B cell (primary cell): ENCODE data around the gene ASAP3. TPM values are rescaled to one million over a fixed set of nuclear protein-coding genes. Genes with fewer than 3 reads are reported as not detected.
"Not testable (repeated sequence)": the region's sequence is repeated elsewhere in the genome, so short reads cannot be mapped to it uniquely, and the experiment has no call there.

Experiments used
- ATAC-seq: fragments of 200-7000 bp; cut with Tn5 transposase; one replicate; pipeline ENCODE4 v1.10.0; 2021; ENCODE audit warnings: low read depth, mild to moderate bottlenecking, moderate number of reproducible peaks, moderate library complexity
- CTCF ChIA-PET: fragments of 350-600 bp; sonication (Branson Sonifier 250); formaldehyde crosslinking; loops from one replicate; lab custom pipeline; 2021; ENCODE audit warnings: antibody characterized with exemption, inconsistent platforms; lab: Charles Lee
- POLR2A ChIA-PET: fragments of 350-600 bp; sonication (Branson Sonifier 250); formaldehyde crosslinking; loops from one replicate; lab custom pipeline; 2021; ENCODE audit warnings: antibody characterized with exemption; lab: Charles Lee
- DNase-seq: peaks from one replicate; pipeline ENCODE4 v3.0.0; 2013
- H2AFZ ChIP-seq: 2 replicates; pipeline ENCODE4 v1.6.1; 2012; ENCODE audit warnings: mild to moderate bottlenecking, low read depth, low read length; ENCODE audit not compliant: insufficient read depth, poor library complexity, severe bottlenecking
- H3K27ac ChIP-seq, 2 donors: 1 replicate in 1 of 2; 2 replicates in 1 of 2; pipeline ENCODE4 v1.5.1; 2012 to 2013; ENCODE audit warnings: low read length in 2 of 2, mild to moderate bottlenecking in 2 of 2, moderate library complexity in 1 of 2
- H3K27me3 ChIP-seq, 4 experiments: fragments of 200-600 bp in 1 of 4; sonication (generic) in 1 of 4; replicated peaks in 1 of 4; 1 replicate in 2 of 4; 2 replicates in 2 of 4; pipeline versions ENCODE4 v1.6.1 to v1.7.0; 2013 to 2016; ENCODE audit warnings: low read length in 3 of 4, mild to moderate bottlenecking in 2 of 4, mixed read lengths in 1 of 4, moderate library complexity in 1 of 4; ENCODE audit not compliant: insufficient read depth in 4 of 4, control insufficient read depth in 3 of 4; ENCODE audit errors: control extremely low read depth in 1 of 4
- H3K36me3 ChIP-seq, 2 experiments: replicated peaks in 1 of 2; 1 replicate in 1 of 2; 2 replicates in 1 of 2; pipeline versions ENCODE4 v1.6.1 to v1.7.1; 2013; ENCODE audit warnings: low read length in 1 of 2; ENCODE audit not compliant: insufficient read depth in 2 of 2, control insufficient read depth in 1 of 2; ENCODE audit errors: control extremely low read depth in 1 of 2, extremely low read depth in 1 of 2
- H3K4me1 ChIP-seq, 2 donors: fragments of 200-600 bp in 1 of 2; sonication (generic) in 1 of 2; 1 replicate in 1 of 2; 2 replicates in 1 of 2; pipeline versions ENCODE4 v1.5.1 to v1.6.1; 2013 to 2017; ENCODE audit warnings: low read length in 2 of 2; ENCODE audit not compliant: control insufficient read depth in 2 of 2, insufficient read depth in 2 of 2
- H3K4me2 ChIP-seq: replicated peaks from 2 replicates; pipeline ENCODE3; 2012; ENCODE audit warnings: mild to moderate bottlenecking, low read depth, low read length; ENCODE audit not compliant: poor library complexity, severe bottlenecking
- H3K4me3 ChIP-seq, 5 experiments: fragments of 200-600 bp in 1 of 5; sonication (generic) in 1 of 5; 1 replicate in 3 of 5; 2 replicates in 2 of 5; pipeline versions ENCODE4 v1.5.1 to v1.7.0; 2011 to 2016; ENCODE audit warnings: low read length in 4 of 5, mild to moderate bottlenecking in 4 of 5, low read depth in 2 of 5, control low read depth in 1 of 5, moderate library complexity in 1 of 5; ENCODE audit not compliant: insufficient read depth in 1 of 5; ENCODE audit errors: control extremely low read depth in 1 of 5, extremely low read depth in 1 of 5
- H3K79me2 ChIP-seq: fragments of 200-600 bp; sonication (generic); one replicate; pipeline ENCODE4 v1.6.0; 2016; ENCODE audit warnings: low read length; ENCODE audit not compliant: control insufficient read depth, insufficient read depth
- H3K9ac ChIP-seq: fragments of 200-600 bp; sonication (generic); 2 replicates; pipeline ENCODE4 v1.6.1; 2017; ENCODE audit warnings: mild to moderate bottlenecking, low read length, moderate library complexity
- H3K9me3 ChIP-seq, 3 donors: one replicate each; pipeline versions ENCODE4 v1.6.1 to v1.7.1; 2013; ENCODE audit warnings: low read length in 2 of 3; ENCODE audit not compliant: control insufficient read depth in 2 of 3, insufficient read depth in 1 of 3; ENCODE audit errors: control extremely low read depth in 1 of 3
- H4K20me1 ChIP-seq: 2 replicates; pipeline ENCODE4 v1.6.0; 2012; ENCODE audit warnings: mild to moderate bottlenecking, low read length; ENCODE audit not compliant: insufficient read depth, control insufficient read depth, poor library complexity, severe bottlenecking
- H3K27ac Mint-ChIP-seq: one replicate; pipeline ENCODE4 v1.8.0; 2021; ENCODE audit warnings: mixed read lengths
- H3K27me3 Mint-ChIP-seq: one replicate; pipeline ENCODE4 v1.8.0; 2021; ENCODE audit warnings: mixed read lengths
- H3K4me1 Mint-ChIP-seq: one replicate; pipeline ENCODE4 v1.8.0; 2021; ENCODE audit warnings: mixed read lengths
- H3K4me3 Mint-ChIP-seq: one replicate; pipeline ENCODE4 v1.8.0; 2021; ENCODE audit warnings: mixed read lengths
- H3K9me3 Mint-ChIP-seq: one replicate; pipeline ENCODE4 v1.8.0; 2022; ENCODE audit warnings: mixed read lengths; ENCODE audit not compliant: insufficient read depth
- EZH2 ChIP-seq: IDR thresholded peaks from 2 replicates; pipeline ENCODE4 v1.6.1; 2012; ENCODE audit warnings: borderline replicate concordance, low read depth, mild to moderate bottlenecking, moderate library complexity, low read length; ENCODE audit not compliant: insufficient read depth, poor library complexity, severe bottlenecking
- WGBS: methylation state at CpG from one replicate; pipeline ENCODE4 v1.1.5; 2013; ENCODE audit warnings: missing lambda C conversion rate; ENCODE audit not compliant: insufficient coverage; 5-methylcytosine and 5-hydroxymethylcytosine counted together
- intact Hi-C: fragments of 100-400 bp; cut with micrococcal nuclease; formaldehyde crosslinking; loops from one replicate; pipeline ENCODE4 v1.10.0; 2022
- polyA plus RNA-seq: library from polyadenylated mRNA; depleted of rRNA; stranded (reverse); fragments of >200 nt; gene quantifications from 2 replicates; pipeline ENCODE4 v1.2.3, GENCODE V29; 2012
- total RNA-seq, 2 donors: library from RNA; stranded (reverse); fragments of 120-200 nt in 1 of 2; gene quantifications; 1 replicate in 1 of 2; 2 replicates in 1 of 2; pipeline versions ENCODE4 v1.2.3 to v1.2.4, GENCODE V29; 2013 to 2022
- TF ChIP-seq, protein P1 (sequence below): fragments of 200-600 bp; IDR thresholded peaks from one replicate; pipeline ENCODE4 v1.8.0; 2022; ENCODE audit warnings: antibody characterized with exemption, mild to moderate bottlenecking

ASAP3 gene
- total and polyA plus RNA-seq, 2 donors (not counting 1 experiment from before 2014, with no cell fraction given), result 2.9 to 11.0 TPM

DNA sequence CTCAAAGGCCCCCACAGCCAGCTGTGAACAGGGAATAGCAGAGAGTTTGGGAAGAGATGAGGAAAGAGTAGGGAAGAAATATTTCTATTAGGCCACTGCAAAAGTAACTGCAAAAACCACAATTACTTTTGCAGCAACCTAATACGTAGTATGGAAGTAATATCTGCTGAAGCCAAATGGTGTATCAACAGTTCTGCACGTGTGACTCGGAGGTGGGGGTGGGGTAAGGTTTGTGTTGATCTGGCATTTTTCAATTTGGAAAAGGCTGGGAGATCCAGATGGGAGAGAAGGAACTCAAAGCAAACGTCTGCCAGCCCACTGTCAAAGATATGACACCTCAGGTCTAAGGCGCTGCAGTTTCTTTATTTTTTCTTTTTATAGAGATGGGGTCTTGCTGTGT lies 103.3 kb downstream of the ASAP3 start:
- Mint-ChIP-seq H3K27me3 (no peaks in the 10 kb centered on the region), H3K4me3 (no peak overlapping the region), H3K9me3 (no peaks in the 10 kb centered on the region), H3K27ac (no peak overlapping the region), H3K4me1 (peaks cover 8% of the 10 kb centered on the region)
- peaks cover 0 to 3% (median 0%) of the 10 kb centered on the region in 3 donors for H3K9me3 ChIP-seq
- intact Hi-C loops, result no loop called here
- H3K27me3 ChIP-seq, result peaks cover 0 to 4% (median 0%) of the 10 kb centered on the region in 4 experiments
- WGBS, result 68% methylated on average over 2 of the region's 5 CpGs
- TF ChIP-seq, protein P1, sequence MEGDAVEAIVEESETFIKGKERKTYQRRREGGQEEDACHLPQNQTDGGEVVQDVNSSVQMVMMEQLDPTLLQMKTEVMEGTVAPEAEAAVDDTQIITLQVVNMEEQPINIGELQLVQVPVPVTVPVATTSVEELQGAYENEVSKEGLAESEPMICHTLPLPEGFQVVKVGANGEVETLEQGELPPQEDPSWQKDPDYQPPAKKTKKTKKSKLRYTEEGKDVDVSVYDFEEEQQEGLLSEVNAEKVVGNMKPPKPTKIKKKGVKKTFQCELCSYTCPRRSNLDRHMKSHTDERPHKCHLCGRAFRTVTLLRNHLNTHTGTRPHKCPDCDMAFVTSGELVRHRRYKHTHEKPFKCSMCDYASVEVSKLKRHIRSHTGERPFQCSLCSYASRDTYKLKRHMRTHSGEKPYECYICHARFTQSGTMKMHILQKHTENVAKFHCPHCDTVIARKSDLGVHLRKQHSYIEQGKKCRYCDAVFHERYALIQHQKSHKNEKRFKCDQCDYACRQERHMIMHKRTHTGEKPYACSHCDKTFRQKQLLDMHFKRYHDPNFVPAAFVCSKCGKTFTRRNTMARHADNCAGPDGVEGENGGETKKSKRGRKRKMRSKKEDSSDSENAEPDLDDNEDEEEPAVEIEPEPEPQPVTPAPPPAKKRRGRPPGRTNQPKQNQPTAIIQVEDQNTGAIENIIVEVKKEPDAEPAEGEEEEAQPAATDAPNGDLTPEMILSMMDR, result no peak
- no peak for TF ChIP-seq EZH2
- ATAC-seq, result no peak
- POLR2A ChIA-PET, result no interaction called here
- H4K20me1 ChIP-seq, result no peaks in the 10 kb centered on the region
- no peak overlapping the region for H3K4me3 ChIP-seq
- H3K36me3 ChIP-seq, result no peaks in the 10 kb centered on the region
- H3K9ac ChIP-seq, result no peak overlapping the region
- DNase-seq, result no peak
- no peaks in the 10 kb centered on the region for H3K4me1 ChIP-seq
- H3K79me2 ChIP-seq, result no peaks in the 10 kb centered on the region
- H3K4me2 ChIP-seq, result no peak overlapping the region
- H3K27ac ChIP-seq, result no peak overlapping the region
- CTCF ChIA-PET, result no interaction called here
- no peak overlapping the region for H2AFZ ChIP-seq

DNA sequence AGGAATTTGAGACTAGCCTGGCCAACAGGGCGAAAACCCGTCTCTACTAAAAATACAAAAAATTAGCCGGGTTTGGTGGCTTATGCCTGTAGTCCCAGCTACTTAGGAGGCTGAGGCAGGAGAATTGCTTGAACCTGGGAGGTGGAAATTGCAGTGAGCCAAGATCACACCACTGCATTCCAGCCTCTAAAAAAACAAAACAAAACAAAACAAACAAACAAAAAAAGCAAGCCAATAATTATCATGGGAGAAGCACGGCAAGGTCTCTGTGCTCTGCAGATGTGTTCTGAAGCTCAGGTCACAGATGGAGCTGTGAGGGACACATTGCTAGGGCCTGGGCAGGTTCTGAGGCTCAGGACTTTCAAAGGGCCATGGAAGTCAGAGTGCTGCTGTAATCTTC lies 103.7 kb downstream of the ASAP3 start:
- H3K4me3 Mint-ChIP-seq, H3K36me3 ChIP-seq, H3K79me2 ChIP-seq, H3K27me3 ChIP-seq, H3K4me1 Mint-ChIP-seq, H3K4me2 ChIP-seq, H3K4me3 ChIP-seq, H3K27ac ChIP-seq, H3K27ac Mint-ChIP-seq, POLR2A ChIA-PET, intact Hi-C loops, H2AFZ ChIP-seq, H3K9ac ChIP-seq, CTCF ChIA-PET, H3K27me3 Mint-ChIP-seq, H3K9me3 ChIP-seq, ATAC-seq, DNase-seq, H4K20me1 ChIP-seq, H3K4me1 ChIP-seq, H3K9me3 Mint-ChIP-seq: not testable (repeated sequence)
- 100% methylated on average over 1 of the region's 4 CpGs for WGBS

Other genes with a start within 250 kb of the ASAP3 start
- 132 and 142 TPM in 2 replicates for gene HNRNPR, start 139.9 kb downstream of the ASAP3 start, total RNA-seq
- 52.2 and 104 TPM in 2 replicates for gene HNRNPR, start 139.9 kb downstream of the ASAP3 start, polyA plus RNA-seq
- gene ZNF436, start 114.3 kb downstream of the ASAP3 start, total RNA-seq, result 9.4 and 10.1 TPM in 2 replicates
- 1.9 and 2.1 TPM in 2 replicates for gene ZNF436, start 114.3 kb downstream of the ASAP3 start, polyA plus RNA-seq
- not detected in 2 replicates for gene TCEA3, start 59.4 kb downstream of the ASAP3 start, total RNA-seq
- 0.22 and 0.58 TPM in 2 replicates for gene TCEA3, start 59.4 kb downstream of the ASAP3 start, polyA plus RNA-seq
- 1.2 and 3.2 TPM in 2 replicates for gene E2F2, start 47.1 kb upstream of the ASAP3 start, total RNA-seq
- gene E2F2, start 47.1 kb upstream of the ASAP3 start, polyA plus RNA-seq, result 1.6 and 2.4 TPM in 2 replicates
- 367 and 370 TPM in 2 replicates for gene ID3, start 75.3 kb upstream of the ASAP3 start, total RNA-seq
- gene ID3, start 75.3 kb upstream of the ASAP3 start, polyA plus RNA-seq, result 83.0 and 212 TPM in 2 replicates
- 1,439 and 1,539 TPM in 2 replicates for gene RPL11, start 207.6 kb upstream of the ASAP3 start, total RNA-seq
- gene RPL11, start 207.6 kb upstream of the ASAP3 start, polyA plus RNA-seq, result 1,373 and 1,928 TPM in 2 replicates